Measurements from ENCODE around the gene SARDH.

The SARDH gene

GRCh38 chr9:133664173-133665050 lies 73.7 kb downstream of the SARDH start:
- DNase-seq: peak; percentile 9

- no peak for DNase-seq
These were observed 76.2 kb downstream of the SARDH start for GRCh38 chr9:133661846-133662540.

GRCh38 chr9:133659516-133659915 lies 78.6 kb downstream of the SARDH start:
- no peak for DNase-seq

GRCh38 chr9:133658442-133659431 lies 79.4 kb downstream of the SARDH start:
- peak in 1 of 2 experiments; percentile 17 for DNase-seq

GRCh38 chr9:133657120-133657661 lies 81.0 kb downstream of the SARDH start:
- DNase-seq: no peak

GRCh38 chr9:133656211-133657119 lies 81.7 kb downstream of the SARDH start:
- DNase-seq: no peak

GRCh38 chr9:133655701-133656100 lies 82.5 kb downstream of the SARDH start:
- DNase-seq: no peak

- no peak for DNase-seq
These were observed 83.2 kb downstream of the SARDH start for GRCh38 chr9:133654736-133655657.

- DNase-seq: no peak
These were observed 84.5 kb downstream of the SARDH start for GRCh38 chr9:133653638-133654037.

- no peak for DNase-seq
These were observed 88.1 kb downstream of the SARDH start for GRCh38 chr9:133650026-133650425.

GRCh38 chr9:133649194-133649593 lies 89.0 kb downstream of the SARDH start:
- no peak for DNase-seq

- no peak for DNase-seq
These were observed 90.2 kb downstream of the SARDH start for GRCh38 chr9:133647765-133648469.

GRCh38 chr9:133647148-133647547 lies 91.0 kb downstream of the SARDH start:
- DNase-seq: peak in 1 of 2 experiments; percentile 7

GRCh38 chr9:133645021-133645765 lies 93.0 kb downstream of the SARDH start:
- DNase-seq: no peak

- no peak for DNase-seq
These were observed 94.0 kb downstream of the SARDH start for GRCh38 chr9:133643978-133644760.

- no peak for DNase-seq
These were observed 94.8 kb downstream of the SARDH start for GRCh38 chr9:133643362-133643755.

- DNase-seq: no peak
These were observed 95.3 kb downstream of the SARDH start for GRCh38 chr9:133642708-133643361.

Measured in NCI-H187 (cell line).